Measurements from ENCODE around the gene SLC6A5. TPM values are rescaled to one million over a fixed set of nuclear protein-coding genes. Genes with fewer than 3 reads are reported as not detected.

SLC6A5 gene
- total RNA-seq, 1 experiment from 2014 or later, result not detected

DNA sequence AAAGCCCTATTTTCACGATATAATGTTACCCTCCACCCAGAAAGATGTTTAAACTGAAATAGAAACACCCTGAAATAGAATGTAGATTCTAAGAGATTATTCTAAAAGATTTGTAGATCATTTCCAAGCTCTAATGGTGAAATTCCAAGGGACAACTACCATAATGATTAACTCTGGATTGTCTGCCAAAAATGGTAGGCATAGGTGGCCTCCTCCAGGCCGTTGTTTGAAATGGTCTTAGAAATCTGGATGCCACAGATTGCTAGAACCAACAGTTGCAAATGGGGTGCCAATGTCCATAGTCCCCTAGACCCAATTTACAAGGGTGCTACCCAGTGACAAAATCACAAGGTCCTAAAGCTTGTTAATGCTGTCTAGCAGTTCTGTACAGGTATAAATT is 6.7 kb upstream of the SLC6A5 start:
- Histone ChIP-seq H3K9me3 (ENCODE audit: low read depth, low read length, poor library complexity, severe bottlenecking) (no peaks in the 10 kb centered on the region), H3K27me3 (replicated peaks; ENCODE audit: insufficient read depth, low read depth, low read length, poor library complexity) (peaks cover 54% of the 10 kb centered on the region), H3K4me1 (ENCODE audit: insufficient read depth, low read length, poor library complexity, severe bottlenecking) (no peaks in the 10 kb centered on the region), H3K27ac (ENCODE audit: low read depth, low read length, poor library complexity, severe bottlenecking) (no peak overlapping the region), H3K4me3 (ENCODE audit: low read depth, low read length, poor library complexity, severe bottlenecking) (no peak overlapping the region), H3K36me3 (ENCODE audit: insufficient read depth, low read length, poor library complexity, severe bottlenecking) (no peaks in the 10 kb centered on the region)
- ChIA-PET POLR2A (ENCODE audit: low non-redundant PET) (no interaction called here), CTCF (no interaction called here)
- intact Hi-C loops (cut with micrococcal nuclease; ENCODE audit: unreplicated experiment), result no loop called here
- no TSS peak for BruUV-seq (replicated peaks)
- no peak for DNase-seq (ENCODE audit: low spot score)
- TF ChIP-seq EZH2 (IDR thresholded peaks at IDR 0.05; ENCODE audit: borderline replicate concordance, low read depth, low read length, poor library complexity, severe bottlenecking), result no peak
- TF ChIP-seq CTCF (conservative IDR thresholded peaks at IDR 0.05; ENCODE audit: low read depth, low read length), result no peak

GRCh38 chr11:20594274-20595061 is 4.9 kb upstream of the SLC6A5 start:
- ChIA-PET POLR2A (ENCODE audit: low non-redundant PET) (no interaction called here), CTCF (no interaction called here)
- H3K27ac ChIP-seq (ENCODE audit: low read depth, low read length, poor library complexity, severe bottlenecking), result no peak overlapping the region
- H3K4me1 ChIP-seq (ENCODE audit: insufficient read depth, low read length, poor library complexity, severe bottlenecking), result no peaks in the 10 kb centered on the region
- BruUV-seq (replicated peaks), result no TSS peak
- no peak for TF ChIP-seq CTCF (conservative IDR thresholded peaks at IDR 0.05; ENCODE audit: low read depth, low read length)
- TF ChIP-seq EZH2 (IDR thresholded peaks at IDR 0.05; ENCODE audit: borderline replicate concordance, low read depth, low read length, poor library complexity, severe bottlenecking), result no peak
- H3K36me3 ChIP-seq (ENCODE audit: insufficient read depth, low read length, poor library complexity, severe bottlenecking), result no peaks in the 10 kb centered on the region
- DNase-seq (ENCODE audit: low spot score), result no peak
- H3K27me3 ChIP-seq (replicated peaks; ENCODE audit: insufficient read depth, low read depth, low read length, poor library complexity), result peaks cover 68% of the 10 kb centered on the region
- no peaks in the 10 kb centered on the region for H3K9me3 ChIP-seq (ENCODE audit: low read depth, low read length, poor library complexity, severe bottlenecking)
- intact Hi-C loops (cut with micrococcal nuclease; ENCODE audit: unreplicated experiment), result no loop called here
- no peak overlapping the region for H3K4me3 ChIP-seq (ENCODE audit: low read depth, low read length, poor library complexity, severe bottlenecking)

DNA sequence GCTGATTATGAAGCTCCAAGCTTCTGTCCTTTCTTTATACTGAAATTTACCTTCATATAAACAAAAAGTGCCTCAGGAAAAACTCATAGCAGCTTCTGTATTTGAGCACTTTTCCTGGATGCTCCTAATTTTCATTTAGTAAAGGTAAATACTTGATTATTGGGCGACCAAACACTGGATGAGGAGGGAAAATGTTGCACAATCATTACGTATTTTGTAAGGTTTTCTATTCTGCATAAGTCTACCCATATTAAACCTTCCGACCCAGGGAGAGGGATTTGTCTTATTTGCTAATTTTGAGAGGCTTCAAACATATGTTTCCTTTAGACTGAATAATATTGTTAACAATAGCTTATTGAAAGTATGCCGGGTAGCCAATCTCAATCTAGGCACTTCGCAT is 4.3 kb upstream of the SLC6A5 start:
- no peak for DNase-seq (ENCODE audit: low spot score)
- H3K27me3 ChIP-seq (replicated peaks; ENCODE audit: insufficient read depth, low read depth, low read length, poor library complexity), result peaks cover 73% of the 10 kb centered on the region
- H3K4me3 ChIP-seq (ENCODE audit: low read depth, low read length, poor library complexity, severe bottlenecking), result no peak overlapping the region
- intact Hi-C loops (cut with micrococcal nuclease; ENCODE audit: unreplicated experiment), result no loop called here
- H3K9me3 ChIP-seq (ENCODE audit: low read depth, low read length, poor library complexity, severe bottlenecking), result no peaks in the 10 kb centered on the region
- no TSS peak for BruUV-seq (replicated peaks)
- no peaks in the 10 kb centered on the region for H3K36me3 ChIP-seq (ENCODE audit: insufficient read depth, low read length, poor library complexity, severe bottlenecking)
- CTCF ChIA-PET, result no interaction called here
- no peaks in the 10 kb centered on the region for H3K4me1 ChIP-seq (ENCODE audit: insufficient read depth, low read length, poor library complexity, severe bottlenecking)
- no peak overlapping the region for H3K27ac ChIP-seq (ENCODE audit: low read depth, low read length, poor library complexity, severe bottlenecking)
- POLR2A ChIA-PET (ENCODE audit: low non-redundant PET), result no interaction called here
- TF ChIP-seq EZH2 (IDR thresholded peaks at IDR 0.05; ENCODE audit: borderline replicate concordance, low read depth, low read length, poor library complexity, severe bottlenecking) (no peak), CTCF (conservative IDR thresholded peaks at IDR 0.05; ENCODE audit: low read depth, low read length) (no peak)

Measured in A673 (cell line).